ENCODE measurements around the gene KCNAB2.
A peak's percentile ranks its signal among the peaks of the same experiment; 100 is the strongest.

KCNAB2 gene

GRCh38 chr1:6077506-6077905 is 31.8 kb downstream of the KCNAB2 start:
- no peak for DNase-seq

GRCh38 chr1:6077919-6078318 is 32.2 kb downstream of the KCNAB2 start:
- DNase-seq: no peak

- peak in 41 of 58 donors; percentile 5 to 83 (median 52) for DNase-seq
Measured at GRCh38 chr1:6080469-6080868, 34.8 kb downstream of the KCNAB2 start.

GRCh38 chr1:6081901-6082300 is 36.2 kb downstream of the KCNAB2 start:
- no peak for DNase-seq

- peak in 7 of 58 donors; percentile 20 to 71 (median 49) for DNase-seq
Measured at GRCh38 chr1:6082430-6082971, 36.8 kb downstream of the KCNAB2 start.

- DNase-seq: no peak
Measured at GRCh38 chr1:6083385-6083784, 37.7 kb downstream of the KCNAB2 start.

GRCh38 chr1:6083801-6084446 is 38.2 kb downstream of the KCNAB2 start:
- DNase-seq: peak in 19 of 58 donors; percentile 18 to 85 (median 43)

- DNase-seq: peak in 2 of 58 donors; percentile 19 to 25
Measured at GRCh38 chr1:6084781-6085495, 39.2 kb downstream of the KCNAB2 start.

- no peak for DNase-seq
Measured at GRCh38 chr1:6085666-6086065, 40.0 kb downstream of the KCNAB2 start.

GRCh38 chr1:6086358-6086757 is 40.7 kb downstream of the KCNAB2 start:
- DNase-seq: no peak

- DNase-seq: peak in 14 of 58 donors; percentile 9 to 54 (median 30)
Measured at GRCh38 chr1:6086762-6087376, 41.2 kb downstream of the KCNAB2 start.

GRCh38 chr1:6087377-6087772 is 41.7 kb downstream of the KCNAB2 start:
- no peak for DNase-seq

GRCh38 chr1:6087958-6088357 is 42.3 kb downstream of the KCNAB2 start:
- DNase-seq: no peak

- no peak for DNase-seq
Measured at GRCh38 chr1:6088956-6089355, 43.3 kb downstream of the KCNAB2 start.

- no peak for DNase-seq
Measured at GRCh38 chr1:6090288-6090687, 44.6 kb downstream of the KCNAB2 start.

- no peak for DNase-seq
Measured at GRCh38 chr1:6090996-6091822, 45.5 kb downstream of the KCNAB2 start.

GRCh38 chr1:6091823-6092109 is 46.1 kb downstream of the KCNAB2 start:
- DNase-seq: no peak

- DNase-seq: no peak
Measured at GRCh38 chr1:6092211-6092610, 46.5 kb downstream of the KCNAB2 start.

- DNase-seq: no peak
Measured at GRCh38 chr1:6093071-6093470, 47.4 kb downstream of the KCNAB2 start.

- no peak for DNase-seq
Measured at GRCh38 chr1:6093611-6094010, 47.9 kb downstream of the KCNAB2 start.

- no peak for DNase-seq
Measured at GRCh38 chr1:6094246-6094645, 48.6 kb downstream of the KCNAB2 start.

Data from anterior cingulate cortex (tissue), 58 donors.